Measurements from ENCODE around the gene KRT81. TPM values are rescaled to one million over a fixed set of nuclear protein-coding genes. Genes with fewer than 3 reads are reported as not detected.

KRT81 gene
- polyA plus RNA-seq, 1 experiment: 2.3 TPM

- POLR2A ChIA-PET: no interaction called here
- no peak for DNase-seq (ENCODE audit: low read depth, low spot score)
- no peak for TF ChIP-seq CTCF (IDR thresholded peaks at IDR 0.05; ENCODE audit: low read depth, low read length)
- H3K27ac ChIP-seq (ENCODE audit: low read depth, low read length): no peak overlapping the region
- no peaks in the 10 kb centered on the region; the same call in 1 of the 2 replicates for H3K9me3 ChIP-seq (ENCODE audit: control insufficient read depth, insufficient read depth, low read length)
- CTCF ChIA-PET: interaction anchor here (2.9 kb wide), 1 partner anchor 23 kb away, joined by 16 read pairs; no protein-coding TSS in a partner anchor
- no peak overlapping the region for H3K4me3 ChIP-seq (ENCODE audit: low read depth, low read length)
- peaks cover 46% of the 10 kb centered on the region for H3K27me3 ChIP-seq (ENCODE audit: control insufficient read depth, insufficient read depth, low read length)
Measured at GRCh38 chr12:52255926-52256583, 35.3 kb downstream of the KRT81 start.

DNA sequence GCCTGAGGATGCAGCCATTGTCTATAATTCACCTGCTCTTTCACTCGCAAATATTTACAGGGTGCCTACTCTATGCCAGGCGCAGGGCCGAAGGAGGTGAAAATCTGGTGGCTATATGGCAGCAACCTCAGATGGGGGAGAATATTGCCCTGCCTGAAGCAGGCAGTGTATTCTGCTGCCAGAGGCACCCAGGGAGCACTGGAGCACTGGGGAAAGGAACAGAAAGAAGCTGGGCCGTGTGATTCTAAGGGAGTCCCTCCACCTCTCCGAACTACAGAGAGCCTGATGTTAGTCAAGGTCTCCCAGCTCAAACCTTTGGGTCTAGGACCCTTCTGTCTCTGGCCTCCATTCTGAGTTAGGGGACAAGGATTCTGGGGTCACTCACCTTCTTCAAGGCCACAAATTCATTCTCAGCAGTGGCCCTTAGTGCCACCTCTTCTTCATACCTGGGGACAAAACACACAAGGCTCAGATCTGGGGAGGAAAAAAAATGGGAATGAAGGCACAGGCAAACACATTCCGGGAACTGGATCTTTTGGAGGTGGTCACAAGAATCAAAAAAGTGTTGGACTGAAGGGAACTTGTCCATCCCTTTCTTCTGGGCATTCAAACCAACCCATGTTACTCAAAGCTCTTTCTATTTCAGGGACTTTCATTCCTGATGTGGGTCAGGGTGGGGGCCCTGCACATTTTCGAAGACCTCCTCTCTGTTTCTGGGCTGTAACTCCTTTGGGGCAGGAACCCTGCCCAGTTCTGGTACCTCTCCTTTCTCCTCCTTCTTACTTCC is 36.2 kb downstream of the KRT81 start:
- Histone ChIP-seq H3K27ac (ENCODE audit: low read depth, low read length) (no peak overlapping the region), H3K4me3 (ENCODE audit: low read depth, low read length) (no peak overlapping the region), H3K27me3 (ENCODE audit: control insufficient read depth, insufficient read depth, low read length) (peaks cover 53% of the 10 kb centered on the region), H3K9me3 (ENCODE audit: control insufficient read depth, insufficient read depth, low read length) (no peaks in the 10 kb centered on the region; the same call in 1 of the 2 replicates)
- ChIA-PET CTCF (interaction anchor here (2.9 kb wide), 1 partner anchor 24 kb away, joined by 16 read pairs; no protein-coding TSS in a partner anchor), POLR2A (no interaction called here)
- TF ChIP-seq CTCF (IDR thresholded peaks at IDR 0.05; ENCODE audit: low read depth, low read length): no peak
- no peak for DNase-seq (ENCODE audit: low read depth, low spot score)

- CTCF ChIA-PET: interaction anchor here (1.2 to 2.9 kb wide), 2 partner anchors 24 kb away, joined by 4 to 16 read pairs; no protein-coding TSS in a partner anchor
- no peak for TF ChIP-seq CTCF (IDR thresholded peaks at IDR 0.05; ENCODE audit: low read depth, low read length)
- Histone ChIP-seq H3K27me3 (ENCODE audit: control insufficient read depth, insufficient read depth, low read length) (peaks cover 54% of the 10 kb centered on the region), H3K4me3 (ENCODE audit: low read depth, low read length) (no peak overlapping the region), H3K9me3 (ENCODE audit: control insufficient read depth, insufficient read depth, low read length) (no peaks in the 10 kb centered on the region; the same call in 1 of the 2 replicates), H3K27ac (ENCODE audit: low read depth, low read length) (no peak overlapping the region)
- POLR2A ChIA-PET: no interaction called here
- DNase-seq (ENCODE audit: low read depth, low spot score): no peak
Measured at GRCh38 chr12:52254180-52254964, 37.0 kb downstream of the KRT81 start.

GRCh38 chr12:52253391-52254179 is 37.7 kb downstream of the KRT81 start:
- no peak for TF ChIP-seq CTCF (IDR thresholded peaks at IDR 0.05; ENCODE audit: low read depth, low read length)
- no peak for DNase-seq (ENCODE audit: low read depth, low spot score)
- Histone ChIP-seq H3K4me3 (ENCODE audit: low read depth, low read length) (no peak overlapping the region), H3K27me3 (ENCODE audit: control insufficient read depth, insufficient read depth, low read length) (peaks cover 49% of the 10 kb centered on the region), H3K27ac (ENCODE audit: low read depth, low read length) (no peak overlapping the region), H3K9me3 (ENCODE audit: control insufficient read depth, insufficient read depth, low read length) (no peaks in the 10 kb centered on the region; the same call in 1 of the 2 replicates)
- ChIA-PET CTCF (interaction anchor here (1.2 kb wide), 1 partner anchor 25 kb away, joined by 4 read pairs; no protein-coding TSS in a partner anchor), POLR2A (no interaction called here)

Data from AG04450 (cell line).